B cell (primary cell): ENCODE measurements around the gene CXCL16.

Experiments
- EZH2 ChIP-seq: IDR thresholded peaks from 2 replicates; pipeline ENCODE4 v1.6.1; 2012; ENCODE audit warnings: borderline replicate concordance, low read depth, mild to moderate bottlenecking, moderate library complexity, low read length; ENCODE audit not compliant: insufficient read depth, poor library complexity, severe bottlenecking
- TF ChIP-seq, protein P1 (sequence below): fragments of 200-600 bp; IDR thresholded peaks from one replicate; pipeline ENCODE4 v1.8.0; 2022; ENCODE audit warnings: antibody characterized with exemption, mild to moderate bottlenecking

DNA sequence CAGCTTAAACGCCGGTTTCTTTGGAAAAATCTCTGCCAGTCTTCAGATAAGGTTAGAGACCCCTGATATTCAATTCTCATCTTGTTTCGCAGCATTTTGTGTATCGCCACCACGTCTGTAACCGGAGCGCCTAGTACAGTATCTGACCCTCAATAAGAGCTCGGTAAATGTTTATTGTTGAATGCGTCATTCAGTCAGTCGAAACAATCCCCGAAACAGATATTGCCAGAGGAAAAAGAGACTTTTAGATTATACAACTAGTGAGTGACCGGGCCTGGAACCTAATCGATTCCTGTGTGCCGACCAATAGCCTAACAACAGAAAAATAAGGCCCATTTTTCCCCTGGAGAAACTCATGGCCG lies 36.4 kb downstream of the CXCL16 start:
- TF ChIP-seq, protein P1, sequence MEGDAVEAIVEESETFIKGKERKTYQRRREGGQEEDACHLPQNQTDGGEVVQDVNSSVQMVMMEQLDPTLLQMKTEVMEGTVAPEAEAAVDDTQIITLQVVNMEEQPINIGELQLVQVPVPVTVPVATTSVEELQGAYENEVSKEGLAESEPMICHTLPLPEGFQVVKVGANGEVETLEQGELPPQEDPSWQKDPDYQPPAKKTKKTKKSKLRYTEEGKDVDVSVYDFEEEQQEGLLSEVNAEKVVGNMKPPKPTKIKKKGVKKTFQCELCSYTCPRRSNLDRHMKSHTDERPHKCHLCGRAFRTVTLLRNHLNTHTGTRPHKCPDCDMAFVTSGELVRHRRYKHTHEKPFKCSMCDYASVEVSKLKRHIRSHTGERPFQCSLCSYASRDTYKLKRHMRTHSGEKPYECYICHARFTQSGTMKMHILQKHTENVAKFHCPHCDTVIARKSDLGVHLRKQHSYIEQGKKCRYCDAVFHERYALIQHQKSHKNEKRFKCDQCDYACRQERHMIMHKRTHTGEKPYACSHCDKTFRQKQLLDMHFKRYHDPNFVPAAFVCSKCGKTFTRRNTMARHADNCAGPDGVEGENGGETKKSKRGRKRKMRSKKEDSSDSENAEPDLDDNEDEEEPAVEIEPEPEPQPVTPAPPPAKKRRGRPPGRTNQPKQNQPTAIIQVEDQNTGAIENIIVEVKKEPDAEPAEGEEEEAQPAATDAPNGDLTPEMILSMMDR, result no peak
- TF ChIP-seq EZH2, result no peak
